Smooth muscle cell (in vitro differentiated cells): Measurements from ENCODE around the gene TAPT1. TPM values are rescaled to one million over a fixed set of nuclear protein-coding genes. Genes with fewer than 3 reads are reported as not detected.

Source experiments
- DNase-seq: peaks from one replicate; lab custom pipeline; 2025; ENCODE audit not compliant: unreplicated experiment; lab: John Stamatoyannopoulos, UW
- H2AFZ ChIP-seq: fragments of 200-600 bp; sonication (generic); 2 replicates; pipeline ENCODE4 v1.6.0; 2016; ENCODE audit warnings: antibody characterized with exemption, low read depth, mild to moderate bottlenecking
- H3F3A ChIP-seq: fragments of 200-600 bp; sonication (generic); 2 replicates; pipeline ENCODE4 v1.6.0; 2017; ENCODE audit warnings: antibody characterized with exemption, low read depth
- H3K27ac ChIP-seq: fragments of 200-600 bp; sonication (generic); 2 replicates; pipeline ENCODE4 v1.5.1; 2016; ENCODE audit warnings: low read depth, mild to moderate bottlenecking
- H3K27me3 ChIP-seq: fragments of 200-600 bp; sonication (generic); 2 replicates; pipeline ENCODE4 v1.6.1; 2016; ENCODE audit warnings: low read depth, mild to moderate bottlenecking
- H3K36me3 ChIP-seq: fragments of 200-600 bp; sonication (generic); 2 replicates; pipeline ENCODE4 v1.5.1; 2016; ENCODE audit warnings: low read depth
- H3K4me1 ChIP-seq: fragments of 200-600 bp; sonication (generic); 2 replicates; pipeline ENCODE4 v1.5.1; 2016; ENCODE audit warnings: low read depth
- H3K4me2 ChIP-seq: fragments of 200-600 bp; sonication (generic); 2 replicates; pipeline ENCODE4 v1.6.0; 2016; ENCODE audit warnings: mild to moderate bottlenecking
- H3K4me3 ChIP-seq: fragments of 200-600 bp; sonication (generic); 2 replicates; pipeline ENCODE4 v1.5.1; 2016; ENCODE audit warnings: mild to moderate bottlenecking
- H3K79me2 ChIP-seq: fragments of 200-600 bp; sonication (generic); 2 replicates; pipeline ENCODE4 v1.6.0; 2016; ENCODE audit warnings: low read depth, mild to moderate bottlenecking
- H3K9ac ChIP-seq: fragments of 200-600 bp; sonication (generic); 2 replicates; pipeline ENCODE4 v1.6.0; 2016; ENCODE audit warnings: low read depth
- H3K9me3 ChIP-seq: fragments of 200-600 bp; sonication (generic); replicated peaks from 2 replicates; pipeline ENCODE4 v1.5.1; 2016; ENCODE audit warnings: low read depth
- H4K20me1 ChIP-seq: fragments of 200-600 bp; sonication (generic); 2 replicates; pipeline ENCODE4 v1.6.0; 2016; ENCODE audit warnings: low read depth
- CTCF ChIP-seq: fragments of 200-600 bp; sonication (generic); IDR thresholded peaks from 2 replicates; pipeline ENCODE4 v1.5.1; 2017; ENCODE audit warnings: borderline replicate concordance, mild to moderate bottlenecking, antibody characterized with exemption; ENCODE audit not compliant: insufficient read depth, poor library complexity, severe bottlenecking
- WGBS: methylation state at CpG from one replicate; pipeline ENCODE4 v1.1.7; 2016; ENCODE audit warnings: low lambda C conversion rate; 5-methylcytosine and 5-hydroxymethylcytosine counted together
- polyA plus RNA-seq: library from polyadenylated mRNA; unstranded; fragments of >200 nt; fragmentation: Nextera tagmentation; extraction: Ambion mirVana; gene quantifications from 2 replicates; pipeline ENCODE4 v1.2.1, GENCODE V29; 2016
- total RNA-seq: library from RNA; depleted of rRNA; stranded (reverse); fragments of >200 nt; gene quantifications from 2 replicates; pipeline ENCODE4 v1.2.3, GENCODE V29; 2014

The TAPT1 gene
- total and polyA plus RNA-seq, 2 experiments from 2014 or later: 7.9 to 12.9 TPM

DNA sequence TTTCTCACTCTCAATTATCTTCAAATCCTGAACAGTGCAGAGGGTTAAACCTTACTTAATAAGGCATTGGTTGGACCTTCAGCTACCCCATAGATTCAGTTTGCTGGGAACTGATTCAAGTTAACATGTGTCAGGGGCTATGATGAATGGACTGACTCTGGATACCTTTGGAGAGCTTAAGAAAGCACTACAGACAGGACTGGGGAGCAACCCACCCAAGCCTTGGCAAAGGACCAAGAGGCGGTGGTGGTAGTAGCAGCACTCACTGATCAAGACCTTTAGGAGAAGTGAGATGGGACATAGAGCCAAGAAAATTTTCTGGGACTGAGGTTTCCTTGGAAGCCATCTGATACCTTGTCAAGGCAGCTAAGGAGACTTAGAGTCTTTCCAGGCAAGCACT is 43.0 kb upstream of the TAPT1 start:
- WGBS: 94% methylated on average over 1 of the region's 1 CpG

GRCh38 chr4:16268290-16268689 is 42.0 kb upstream of the TAPT1 start:
- Histone ChIP-seq H3K9ac (no peak overlapping the region), H3K4me2 (no peak overlapping the region), H3K27ac (no peak overlapping the region), H4K20me1 (no peaks in the 10 kb centered on the region), H3K9me3 (no peaks in the 10 kb centered on the region), H3K4me1 (no peaks in the 10 kb centered on the region), H3K4me3 (no peak overlapping the region), H3K36me3 (no peaks in the 10 kb centered on the region), H2AFZ (no peak overlapping the region), H3K27me3 (no peaks in the 10 kb centered on the region), H3K79me2 (no peaks in the 10 kb centered on the region), H3F3A (no peaks in the 10 kb centered on the region)
- no peak for DNase-seq
- 84% methylated on average over 3 of the region's 3 CpGs for WGBS
- TF ChIP-seq CTCF: no peak

More for the DNA sequence above, 43.0 kb upstream of the TAPT1 start:
- Histone ChIP-seq H3F3A (no peaks in the 10 kb centered on the region), H4K20me1 (no peaks in the 10 kb centered on the region), H3K27me3 (no peaks in the 10 kb centered on the region), H3K9ac (no peak overlapping the region), H3K4me3 (no peak overlapping the region), H3K79me2 (no peaks in the 10 kb centered on the region), H3K27ac (no peak overlapping the region), H3K36me3 (no peaks in the 10 kb centered on the region), H3K9me3 (no peaks in the 10 kb centered on the region), H3K4me1 (no peaks in the 10 kb centered on the region), H2AFZ (no peak overlapping the region), H3K4me2 (no peak overlapping the region)
- no peak for TF ChIP-seq CTCF
- DNase-seq: no peak

- 97% methylated on average over 1 of the region's 1 CpG for WGBS
- Histone ChIP-seq H3K9me3 (no peaks in the 10 kb centered on the region), H3K79me2 (no peaks in the 10 kb centered on the region), H4K20me1 (no peaks in the 10 kb centered on the region), H2AFZ (no peak overlapping the region), H3K4me2 (no peak overlapping the region), H3F3A (no peaks in the 10 kb centered on the region), H3K36me3 (no peaks in the 10 kb centered on the region), H3K9ac (no peak overlapping the region), H3K27ac (no peak overlapping the region), H3K27me3 (no peaks in the 10 kb centered on the region), H3K4me3 (no peak overlapping the region), H3K4me1 (no peaks in the 10 kb centered on the region)
- no peak for TF ChIP-seq CTCF
- no peak for DNase-seq
Observed at GRCh38 chr4:16267639-16268038, 41.4 kb upstream of the TAPT1 start.

- Histone ChIP-seq H3K36me3 (no peaks in the 10 kb centered on the region), H3F3A (no peaks in the 10 kb centered on the region), H3K4me2 (no peak overlapping the region), H3K9ac (no peak overlapping the region), H4K20me1 (no peaks in the 10 kb centered on the region), H3K79me2 (no peaks in the 10 kb centered on the region), H3K4me1 (no peaks in the 10 kb centered on the region), H3K9me3 (no peaks in the 10 kb centered on the region), H3K27me3 (no peaks in the 10 kb centered on the region), H3K4me3 (no peak overlapping the region), H2AFZ (no peak overlapping the region), H3K27ac (no peak overlapping the region)
- DNase-seq: no peak
- 98% methylated on average over 3 of the region's 3 CpGs for WGBS
- TF ChIP-seq CTCF: no peak
Observed at GRCh38 chr4:16265820-16266219, 39.5 kb upstream of the TAPT1 start.
